ENCODE measurements around the gene ARL6IP5. TPM values are rescaled to one million over a fixed set of nuclear protein-coding genes. Genes with fewer than 3 reads are reported as not detected.

The ARL6IP5 gene
- total and polyA plus RNA-seq, 7 donors, result 36.6 to 181 (median 110) TPM

DNA sequence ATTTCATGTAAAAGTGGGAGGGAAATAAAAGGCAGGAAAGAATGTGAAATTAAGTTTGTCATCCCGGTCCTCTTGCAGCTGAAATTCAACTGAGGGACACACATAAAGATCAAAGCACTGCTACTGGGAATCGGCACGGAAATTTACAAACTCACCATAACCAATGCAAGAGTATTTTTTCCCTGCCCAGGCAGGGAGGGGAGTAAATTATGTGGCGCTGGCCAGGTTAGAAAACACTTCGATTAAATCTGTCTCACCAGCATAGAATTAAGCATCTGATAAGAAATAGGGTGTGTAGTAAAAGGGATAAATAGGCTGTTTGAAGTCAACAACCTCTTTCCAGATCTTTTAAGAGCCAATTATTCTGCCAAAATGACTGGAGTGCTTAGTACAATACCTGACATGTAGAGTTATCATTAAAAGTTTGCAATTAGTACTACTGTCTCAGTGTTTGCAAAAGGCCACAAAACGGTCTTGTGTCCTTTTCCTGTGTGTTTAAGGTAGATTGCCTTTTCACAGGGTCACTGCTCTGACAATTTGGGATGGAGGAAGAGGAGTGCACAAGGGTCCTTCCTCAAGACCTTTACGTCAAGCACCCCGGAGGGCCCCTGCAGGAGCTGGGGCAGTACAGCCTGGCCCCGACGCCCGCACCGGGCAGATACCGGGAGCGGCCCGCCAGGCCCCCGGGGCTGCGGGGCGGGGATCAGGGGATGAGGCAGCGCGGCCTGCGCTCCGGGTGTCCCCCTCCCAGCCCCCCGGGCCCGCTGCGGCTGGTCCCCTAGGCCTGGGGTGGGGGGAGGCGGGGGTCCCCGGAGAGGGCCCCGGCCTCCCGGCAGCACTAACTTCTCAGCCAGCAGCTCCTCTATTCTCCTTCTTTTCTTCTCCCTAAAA, 5.2 kb upstream of the ARL6IP5 start:
- no peak for DNase-seq
- Histone ChIP-seq H3K27me3 (no peaks in the 10 kb centered on the region), H3K4me1 (peaks cover 0 to 59% (median 49%) of the 10 kb centered on the region in 4 donors), H3K4me3 (peak overlapping the region; percentile 75 to 95 (median 90)), H3K36me3 (peaks cover 0 to 11% (median 0%) of the 10 kb centered on the region in 4 donors), H3K27ac (peak overlapping the region; percentile 81 to 92 (median 86)), H3K9me3 (no peaks in the 10 kb centered on the region)
- TF ChIP-seq, protein P1, sequence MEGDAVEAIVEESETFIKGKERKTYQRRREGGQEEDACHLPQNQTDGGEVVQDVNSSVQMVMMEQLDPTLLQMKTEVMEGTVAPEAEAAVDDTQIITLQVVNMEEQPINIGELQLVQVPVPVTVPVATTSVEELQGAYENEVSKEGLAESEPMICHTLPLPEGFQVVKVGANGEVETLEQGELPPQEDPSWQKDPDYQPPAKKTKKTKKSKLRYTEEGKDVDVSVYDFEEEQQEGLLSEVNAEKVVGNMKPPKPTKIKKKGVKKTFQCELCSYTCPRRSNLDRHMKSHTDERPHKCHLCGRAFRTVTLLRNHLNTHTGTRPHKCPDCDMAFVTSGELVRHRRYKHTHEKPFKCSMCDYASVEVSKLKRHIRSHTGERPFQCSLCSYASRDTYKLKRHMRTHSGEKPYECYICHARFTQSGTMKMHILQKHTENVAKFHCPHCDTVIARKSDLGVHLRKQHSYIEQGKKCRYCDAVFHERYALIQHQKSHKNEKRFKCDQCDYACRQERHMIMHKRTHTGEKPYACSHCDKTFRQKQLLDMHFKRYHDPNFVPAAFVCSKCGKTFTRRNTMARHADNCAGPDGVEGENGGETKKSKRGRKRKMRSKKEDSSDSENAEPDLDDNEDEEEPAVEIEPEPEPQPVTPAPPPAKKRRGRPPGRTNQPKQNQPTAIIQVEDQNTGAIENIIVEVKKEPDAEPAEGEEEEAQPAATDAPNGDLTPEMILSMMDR (IDR thresholded peaks at IDR 0.05), result no peak
- intact Hi-C loops (cut with DNase I), result loop anchor here (2.0 kb wide), 2 partner anchors 27 to 67 kb away; partner anchors contain the start of genes EOGT and TMF1
- WGBS, 2 donors, result 1 to 5% methylated on average over 29 of the region's 29 CpGs

DNA sequence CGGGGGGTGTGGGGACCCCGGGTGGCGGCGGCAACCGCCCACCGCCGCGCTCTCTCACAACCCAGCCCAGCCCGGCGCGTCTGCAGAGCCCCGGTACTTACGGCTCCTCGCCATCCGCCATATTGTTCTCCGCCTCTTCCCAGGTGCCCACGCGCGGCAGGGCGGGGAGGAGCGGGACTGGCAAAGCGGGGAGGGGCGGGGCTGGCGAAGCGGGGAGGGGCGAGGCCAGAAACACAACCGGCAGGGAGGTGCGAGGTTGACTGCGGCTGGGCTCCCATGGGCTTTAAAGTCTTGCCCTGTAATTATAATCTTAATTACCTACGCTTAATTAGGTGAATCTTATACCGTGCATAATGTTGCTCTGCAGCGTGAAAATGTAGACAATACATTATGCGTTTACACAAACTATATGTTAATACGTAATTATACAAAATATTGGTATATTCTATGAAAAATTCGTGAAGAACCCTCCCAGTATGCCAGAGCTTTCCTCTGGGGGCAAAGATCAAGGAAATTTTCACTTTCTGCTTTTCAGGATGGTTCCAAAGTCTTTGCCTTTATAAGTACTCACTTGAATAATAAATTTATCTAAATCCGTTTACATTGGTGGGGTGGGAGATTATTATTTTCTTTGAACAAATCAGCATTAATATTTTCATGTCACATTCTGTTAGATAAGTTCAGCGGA, 4.4 kb upstream of the ARL6IP5 start, which contains the start of gene UBA3:
Gene UBA3 (minus strand): TSS at position 133 of the 688 bp plus-strand sequence. CDS start 12 bp downstream, at position 121.
- H3K36me3 ChIP-seq, result peaks cover 0 to 6% (median 0%) of the 10 kb centered on the region in 4 donors
- TF ChIP-seq POLR2AphosphoS5 (IDR thresholded peaks at IDR 0.05) (peak; percentile 68 to 89 (median 81)), EP300 (IDR thresholded peaks at IDR 0.05) (no peak), POLR2A (IDR thresholded peaks at IDR 0.05) (peak in 1 of 2 donors; percentile 18)
- TF ChIP-seq, protein P1 (IDR thresholded peaks at IDR 0.05), result no peak
- intact Hi-C loops (cut with DNase I), result loop anchor here (2.0 kb wide), 2 partner anchors 28 to 68 kb away; partner anchors contain the start of genes EOGT and TMF1
- peak within 1 kb of the TSS; percentile 75 to 95 (median 90) for H3K4me3 ChIP-seq
- 2 to 5% methylated on average over 37 of the region's 37 CpGs for WGBS, 2 donors
- peak within 1 kb of the TSS; percentile 81 to 92 (median 86) for H3K27ac ChIP-seq
- DNase-seq, result peak; percentile 94
- peaks cover 0 to 60% (median 51%) of the 10 kb centered on the region in 4 donors for H3K4me1 ChIP-seq
- H3K27me3 ChIP-seq, result no peaks in the 10 kb centered on the region
- H3K9me3 ChIP-seq, result no peaks in the 10 kb centered on the region

DNA sequence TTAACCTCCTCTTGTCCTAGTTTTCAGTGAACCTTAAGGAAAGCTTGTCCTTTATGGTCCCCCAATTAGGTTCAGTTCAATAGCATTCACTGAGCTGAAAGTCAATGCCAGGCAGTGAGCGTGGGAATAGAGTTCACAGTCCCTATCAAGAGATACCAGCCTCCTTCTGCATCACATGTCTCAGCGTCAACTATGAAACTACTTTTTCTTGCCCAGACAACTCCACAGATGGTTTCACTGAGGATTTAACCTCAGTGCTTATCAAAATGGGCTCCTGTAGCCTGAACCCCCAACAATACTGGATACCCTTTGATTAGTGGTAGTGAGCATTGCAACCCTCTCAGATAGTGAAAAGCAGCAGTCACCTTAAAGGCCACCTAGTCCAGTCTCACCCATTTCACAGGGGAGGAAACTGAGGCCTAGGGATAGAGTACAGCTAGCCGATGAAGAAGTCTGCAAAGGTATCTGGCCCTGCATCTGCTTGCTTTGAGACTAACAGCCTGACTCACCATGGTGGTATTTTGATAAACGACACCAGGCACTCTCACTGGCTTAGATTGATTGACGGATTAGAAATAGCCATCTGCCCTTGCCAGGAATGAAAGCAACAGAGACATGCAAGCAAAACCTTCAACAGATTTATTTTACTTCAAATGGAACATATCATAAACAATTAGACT, 3.0 kb upstream of the ARL6IP5 start:
- peaks cover 0 to 68% (median 54%) of the 10 kb centered on the region in 4 donors for H3K4me1 ChIP-seq
- no peak overlapping the region for H3K4me3 ChIP-seq
- intact Hi-C loops (cut with DNase I), result loop anchor here (2.0 kb wide), 2 partner anchors 29 to 69 kb away; partner anchors contain the start of genes EOGT and TMF1
- WGBS, 2 donors, result 73 to 75% methylated on average over 5 of the region's 5 CpGs
- no peaks in the 10 kb centered on the region for H3K9me3 ChIP-seq
- TF ChIP-seq EP300 (IDR thresholded peaks at IDR 0.05) (no peak), POLR2A (IDR thresholded peaks at IDR 0.05) (no peak), POLR2AphosphoS5 (IDR thresholded peaks at IDR 0.05) (no peak)
- TF ChIP-seq, protein P1 (IDR thresholded peaks at IDR 0.05), result no peak
- H3K27ac ChIP-seq, result peak overlapping the region in 2 of 4 donors; percentile 48 to 93
- DNase-seq, result no peak
- no peaks in the 10 kb centered on the region for H3K27me3 ChIP-seq
- H3K36me3 ChIP-seq, result peaks cover 0 to 2% (median 0%) of the 10 kb centered on the region in 4 donors

DNA sequence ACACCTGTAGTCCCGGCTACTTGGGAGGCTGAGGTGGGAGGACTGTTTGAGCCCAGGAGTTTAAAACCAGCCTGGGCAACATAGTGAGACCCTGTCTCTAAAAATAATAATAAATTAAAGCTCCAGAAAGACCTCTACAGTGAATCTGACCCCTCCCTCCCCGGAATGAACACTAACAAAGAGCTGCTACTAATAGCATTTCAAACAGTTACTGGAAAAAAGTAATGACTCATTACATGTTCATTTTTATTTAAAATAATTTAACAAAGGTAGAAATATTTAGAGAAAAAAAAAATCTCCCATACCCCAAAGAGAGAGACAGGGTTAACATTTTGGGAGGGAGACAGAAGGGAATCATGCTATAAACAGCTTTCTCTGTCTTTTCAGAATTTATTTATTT, 2.4 kb upstream of the ARL6IP5 start:
- 61 to 73% methylated on average over 2 of the region's 2 CpGs for WGBS, 2 donors
- peaks cover 2 to 72% (median 58%) of the 10 kb centered on the region in 4 donors for H3K4me1 ChIP-seq

More for the DNA sequence above, 2.4 kb upstream of the ARL6IP5 start:
- Histone ChIP-seq H3K9me3 (no peaks in the 10 kb centered on the region), H3K27ac (peak overlapping the region in 3 of 4 donors; percentile 48 to 94 (median 93)), H3K36me3 (no peaks in the 10 kb centered on the region), H3K27me3 (no peaks in the 10 kb centered on the region), H3K4me3 (no peak overlapping the region)
- TF ChIP-seq EP300 (IDR thresholded peaks at IDR 0.05) (no peak), POLR2AphosphoS5 (IDR thresholded peaks at IDR 0.05) (no peak), POLR2A (IDR thresholded peaks at IDR 0.05) (no peak)
- TF ChIP-seq, protein P1 (IDR thresholded peaks at IDR 0.05), result no peak
- intact Hi-C loops (cut with DNase I), result no loop called here
- no peak for DNase-seq
